Upper lobe of left lung (tissue), 4 donors: ENCODE results near the gene PTPRN2.

Source experiments
- CTCF ChIP-seq, 6 experiments: fragments of 450-650 bp in 4 of 6; fragments of 200-600 bp in 2 of 6; sonication (generic) in 2 of 6; IDR thresholded peaks; one replicate each; pipeline ENCODE4 v1.5.1; 2016 to 2019; ENCODE audit warnings: antibody characterized with exemption in 6 of 6
- EP300 ChIP-seq, 4 donors: sonication (generic); formaldehyde crosslinking; IDR thresholded peaks; one replicate each; pipeline ENCODE4 v1.5.1; 2017; ENCODE audit warnings: antibody characterized with exemption in 4 of 4, control low read depth in 2 of 4
- POLR2A ChIP-seq, 4 donors: fragments of 450-650 bp; IDR thresholded peaks; one replicate each; pipeline ENCODE4 v1.5.1; 2016 to 2017; ENCODE audit warnings: antibody characterized with exemption in 4 of 4, mild to moderate bottlenecking in 2 of 4
- POLR2AphosphoS5 ChIP-seq, 2 donors: sonication (generic); formaldehyde crosslinking; IDR thresholded peaks; one replicate each; pipeline ENCODE4 v1.5.1; 2017; ENCODE audit warnings: antibody characterized with exemption in 2 of 2

GRCh38 chr7:157990881-157991250 is 596.8 kb downstream of the PTPRN2 start:
- TF ChIP-seq CTCF (IDR thresholded peaks at IDR 0.05) (no peak), EP300 (IDR thresholded peaks at IDR 0.05) (no peak), POLR2A (IDR thresholded peaks at IDR 0.05) (no peak), POLR2AphosphoS5 (IDR thresholded peaks at IDR 0.05) (no peak)
